HL-60 (cell line): ENCODE data around the gene ZFP1.

Source experiments
- GABPA ChIP-seq: IDR thresholded peaks from 2 replicates; pipeline ENCODE4 v1.6.1; 2012; ENCODE audit warnings: low read depth
- SPI1 ChIP-seq: IDR thresholded peaks from 2 replicates; pipeline ENCODE4 v1.6.1; 2012; ENCODE audit warnings: low read depth, mild to moderate bottlenecking, borderline replicate concordance
- TF ChIP-seq, protein P1 (sequence below): IDR thresholded peaks from one replicate; pipeline ENCODE4 v1.5.1; 2011; ENCODE audit warnings: low read length, control low read depth, inconsistent platforms; ENCODE audit not compliant: insufficient read depth

DNA sequence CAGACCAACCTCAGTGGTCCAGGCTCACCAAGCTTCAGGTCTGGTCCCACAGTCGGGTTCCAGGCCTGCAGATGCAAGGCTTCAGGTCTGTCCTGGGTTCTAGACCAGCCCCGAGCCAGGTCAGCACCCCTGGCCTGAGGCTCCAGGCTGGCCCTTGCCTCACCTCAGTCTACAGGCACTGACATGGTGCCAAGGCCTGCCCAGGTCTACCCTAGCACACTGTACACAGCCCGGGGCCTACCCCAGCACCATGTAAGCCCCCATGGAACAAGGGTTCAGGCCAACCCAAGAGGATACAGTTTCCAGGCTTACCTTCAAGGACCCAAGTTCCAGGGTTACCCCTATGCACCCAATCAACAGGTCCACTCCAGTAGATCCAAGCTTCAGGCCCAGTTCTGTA is 26.8 kb downstream of the ZFP1 start:
- TF ChIP-seq, protein P1, sequence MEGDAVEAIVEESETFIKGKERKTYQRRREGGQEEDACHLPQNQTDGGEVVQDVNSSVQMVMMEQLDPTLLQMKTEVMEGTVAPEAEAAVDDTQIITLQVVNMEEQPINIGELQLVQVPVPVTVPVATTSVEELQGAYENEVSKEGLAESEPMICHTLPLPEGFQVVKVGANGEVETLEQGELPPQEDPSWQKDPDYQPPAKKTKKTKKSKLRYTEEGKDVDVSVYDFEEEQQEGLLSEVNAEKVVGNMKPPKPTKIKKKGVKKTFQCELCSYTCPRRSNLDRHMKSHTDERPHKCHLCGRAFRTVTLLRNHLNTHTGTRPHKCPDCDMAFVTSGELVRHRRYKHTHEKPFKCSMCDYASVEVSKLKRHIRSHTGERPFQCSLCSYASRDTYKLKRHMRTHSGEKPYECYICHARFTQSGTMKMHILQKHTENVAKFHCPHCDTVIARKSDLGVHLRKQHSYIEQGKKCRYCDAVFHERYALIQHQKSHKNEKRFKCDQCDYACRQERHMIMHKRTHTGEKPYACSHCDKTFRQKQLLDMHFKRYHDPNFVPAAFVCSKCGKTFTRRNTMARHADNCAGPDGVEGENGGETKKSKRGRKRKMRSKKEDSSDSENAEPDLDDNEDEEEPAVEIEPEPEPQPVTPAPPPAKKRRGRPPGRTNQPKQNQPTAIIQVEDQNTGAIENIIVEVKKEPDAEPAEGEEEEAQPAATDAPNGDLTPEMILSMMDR: no peak
- TF ChIP-seq SPI1 (no peak), GABPA (no peak)
